NCI-H2227 (cell line): Measurements from ENCODE around the gene CPNE5.
"Not testable (repeated sequence)": the region's sequence is repeated elsewhere in the genome, so short reads cannot be mapped to it uniquely, and the experiment has no call there.

Experiments
- DNase-seq: peaks from one replicate; lab custom pipeline; 2025; ENCODE audit not compliant: unreplicated experiment; lab: John Stamatoyannopoulos, UW

Gene CPNE5

GRCh38 chr6:36704961-36705577 lies 134.2 kb downstream of the CPNE5 start:
- not testable (repeated sequence) for DNase-seq

- DNase-seq, result no peak
Observed at GRCh38 chr6:36703982-36704381, 135.3 kb downstream of the CPNE5 start.

- no peak for DNase-seq
Observed at GRCh38 chr6:36703081-36703606, 136.1 kb downstream of the CPNE5 start.

- no peak for DNase-seq
Observed at GRCh38 chr6:36702656-36703055, 136.6 kb downstream of the CPNE5 start.

- DNase-seq, result no peak
Observed at GRCh38 chr6:36701401-36701991, 137.7 kb downstream of the CPNE5 start.

- no peak for DNase-seq
Observed at GRCh38 chr6:36700831-36701230, 138.4 kb downstream of the CPNE5 start.

GRCh38 chr6:36700071-36700812 lies 139.0 kb downstream of the CPNE5 start:
- no peak for DNase-seq

GRCh38 chr6:36699348-36699747 lies 139.9 kb downstream of the CPNE5 start:
- DNase-seq, result no peak

- no peak for DNase-seq
Observed at GRCh38 chr6:36698871-36699271, 140.4 kb downstream of the CPNE5 start.

- DNase-seq, result no peak
Observed at GRCh38 chr6:36698196-36698595, 141.0 kb downstream of the CPNE5 start.

GRCh38 chr6:36697481-36697903 lies 141.8 kb downstream of the CPNE5 start, which contains the start of gene RAB44:
TSS of gene RAB44 (plus strand) at chr6:36697826. CDS start at chr6:36704236, 6,410 bp downstream.
- no peak for DNase-seq

- DNase-seq, result no peak
Observed at GRCh38 chr6:36695414-36695813, 143.8 kb downstream of the CPNE5 start.

- DNase-seq, result no peak
Observed at GRCh38 chr6:36694616-36695015, 144.6 kb downstream of the CPNE5 start.

- no peak for DNase-seq
Observed at GRCh38 chr6:36692861-36693702, 146.2 kb downstream of the CPNE5 start.

- DNase-seq, result no peak
Observed at GRCh38 chr6:36692220-36692619, 147.0 kb downstream of the CPNE5 start.

GRCh38 chr6:36691612-36692011 lies 147.6 kb downstream of the CPNE5 start:
- no peak for DNase-seq

- DNase-seq, result no peak
Observed at GRCh38 chr6:36691011-36691410, 148.2 kb downstream of the CPNE5 start.
